Measurements from ENCODE around the gene BABAM2.
A peak's percentile ranks its signal among the peaks of the same experiment; 100 is the strongest.
"Not testable (repeated sequence)": the region's sequence is repeated elsewhere in the genome, so short reads cannot be mapped to it uniquely, and the experiment has no call there.

The BABAM2 gene

GRCh38 chr2:27881815-27882583 is 8.5 kb upstream of the BABAM2 start:
- not testable (repeated sequence) for DNase-seq (ENCODE audit: low spot score)

- DNase-seq (ENCODE audit: low spot score) = not testable (repeated sequence)
Measured at GRCh38 chr2:27882584-27882922, 8.0 kb upstream of the BABAM2 start.

- no peak for DNase-seq (ENCODE audit: low spot score)
Measured at GRCh38 chr2:27884601-27885000, 5.9 kb upstream of the BABAM2 start.

- no peak for DNase-seq (ENCODE audit: low spot score)
Measured at GRCh38 chr2:27885234-27885633, 5.3 kb upstream of the BABAM2 start.

GRCh38 chr2:27885661-27886060 is 4.9 kb upstream of the BABAM2 start:
- no peak for DNase-seq (ENCODE audit: low spot score)

DNA sequence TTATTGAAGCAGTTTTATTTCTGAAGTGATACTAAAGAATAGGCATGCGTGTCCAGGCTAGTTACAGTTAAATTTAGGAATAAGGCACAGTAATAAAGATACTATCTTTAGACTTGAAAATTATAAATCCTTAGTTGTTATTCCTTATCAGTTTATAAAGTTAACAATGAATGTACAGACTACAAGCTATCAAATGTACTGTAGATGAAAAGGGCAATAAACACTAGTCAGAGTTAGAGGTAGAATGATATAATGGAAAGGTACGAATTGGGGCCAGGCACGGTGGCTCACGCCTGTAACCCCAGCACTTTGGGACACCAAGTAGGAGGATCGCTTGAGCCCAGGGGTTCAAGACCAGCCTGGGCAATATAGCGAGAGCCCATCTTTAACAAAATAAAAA is 4.2 kb upstream of the BABAM2 start:
- DNase-seq (ENCODE audit: low spot score) = no peak

- no peak for DNase-seq (ENCODE audit: low spot score)
Measured at GRCh38 chr2:27887111-27887510, 3.4 kb upstream of the BABAM2 start.

GRCh38 chr2:27887830-27888229 is 2.7 kb upstream of the BABAM2 start:
- DNase-seq (ENCODE audit: low spot score) = no peak

DNA sequence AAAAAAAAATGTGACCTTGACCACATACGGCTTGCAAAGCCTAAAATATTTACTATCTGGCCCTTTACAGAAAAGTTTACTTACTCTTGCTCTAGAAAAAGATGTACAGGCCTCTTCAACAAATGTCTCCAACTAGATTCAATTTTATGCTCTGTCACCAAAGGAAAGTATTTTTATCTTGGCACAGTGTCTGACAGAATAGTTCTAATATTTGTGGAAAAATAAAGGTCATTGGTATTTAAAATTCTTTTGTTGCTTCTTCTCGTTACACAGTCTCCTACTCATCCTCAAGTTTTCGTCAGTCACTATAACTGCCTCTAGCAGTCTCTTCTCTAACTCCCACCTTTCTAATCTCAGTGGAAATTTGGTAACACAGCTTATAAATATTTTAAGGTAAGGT is 1.7 kb upstream of the BABAM2 start:
- no peak for DNase-seq (ENCODE audit: low spot score)

DNA sequence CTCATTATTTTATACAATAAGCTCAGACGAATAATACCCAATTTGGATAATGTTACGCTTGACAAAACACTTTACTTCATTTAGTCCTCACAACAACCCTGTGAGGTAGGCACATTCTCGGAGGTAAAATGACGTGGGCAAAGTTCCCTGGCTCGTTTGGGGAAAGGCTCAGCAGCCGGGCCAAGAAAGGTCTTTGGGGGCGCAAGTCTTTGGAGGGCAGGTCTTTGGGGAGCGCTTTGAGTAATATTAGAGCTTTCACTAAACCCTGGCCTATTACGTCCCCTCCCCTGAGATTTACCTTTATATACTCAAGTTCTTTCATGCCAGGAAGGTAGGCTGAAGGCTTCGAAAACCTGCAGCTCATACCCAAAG is 769 bp upstream of the BABAM2 start:
- no peak for DNase-seq (ENCODE audit: low spot score)

DNA sequence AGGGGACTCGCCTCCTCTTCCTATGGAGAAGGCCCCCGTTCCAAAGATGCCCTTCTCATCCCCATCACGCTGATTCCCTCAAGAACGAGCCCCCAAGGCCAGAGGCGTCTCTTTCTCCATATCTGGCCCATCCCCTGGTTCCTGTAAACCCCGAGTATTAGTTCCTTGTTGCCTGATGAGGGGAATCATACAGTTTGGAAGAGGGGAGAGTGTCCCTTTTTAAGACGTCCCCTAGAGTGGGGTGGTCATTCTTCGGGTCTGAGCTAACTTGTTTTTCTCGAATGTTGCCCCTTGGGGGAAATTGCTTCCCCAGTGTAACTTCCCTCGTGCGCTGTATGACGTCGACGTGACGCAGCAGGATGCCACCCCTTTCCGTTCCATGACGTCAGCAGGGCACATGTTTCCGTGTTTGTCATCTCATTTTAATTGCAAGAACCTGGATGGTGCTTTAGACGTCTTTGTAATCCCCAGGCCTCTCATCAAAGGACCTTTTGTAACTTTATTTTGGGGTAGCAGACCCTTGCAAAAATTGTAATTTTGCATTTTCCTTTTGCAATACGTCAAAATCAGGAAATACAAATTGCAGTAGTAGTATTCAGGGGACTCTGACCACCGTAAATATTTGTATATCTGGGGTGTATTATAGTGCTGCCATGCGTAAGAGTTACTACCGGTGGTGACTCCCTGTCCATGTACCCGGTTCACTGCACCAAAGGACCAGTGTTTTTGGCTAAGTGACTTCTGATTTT is 569 bp downstream of the BABAM2 start:
- peak; percentile 76 for DNase-seq (ENCODE audit: low spot score)

- no peak for DNase-seq (ENCODE audit: low spot score)
Measured at GRCh38 chr2:27891673-27892105, 1.2 kb downstream of the BABAM2 start.

DNA sequence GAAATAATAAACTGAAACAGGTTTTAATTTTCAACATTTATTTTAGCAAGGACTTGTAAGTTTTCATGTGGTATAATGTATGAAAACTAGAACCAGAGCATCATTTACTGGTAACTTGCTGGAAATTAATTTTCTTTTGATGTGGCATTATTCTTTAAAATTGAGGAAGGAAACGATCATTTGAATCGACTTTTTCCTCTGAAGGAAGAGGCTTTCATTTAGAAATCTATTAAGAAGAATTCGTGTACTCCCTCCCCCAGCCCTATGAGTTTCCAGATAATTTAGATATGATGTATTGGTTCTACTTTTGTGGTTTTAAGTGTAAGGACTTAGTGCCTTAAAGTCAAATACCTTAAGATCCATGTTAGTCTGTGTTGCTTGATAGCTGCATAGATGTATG is 2.5 kb downstream of the BABAM2 start:
- DNase-seq (ENCODE audit: low spot score) = no peak

- DNase-seq (ENCODE audit: low spot score) = no peak
Measured at GRCh38 chr2:27897717-27898116, 7.2 kb downstream of the BABAM2 start.

DNA sequence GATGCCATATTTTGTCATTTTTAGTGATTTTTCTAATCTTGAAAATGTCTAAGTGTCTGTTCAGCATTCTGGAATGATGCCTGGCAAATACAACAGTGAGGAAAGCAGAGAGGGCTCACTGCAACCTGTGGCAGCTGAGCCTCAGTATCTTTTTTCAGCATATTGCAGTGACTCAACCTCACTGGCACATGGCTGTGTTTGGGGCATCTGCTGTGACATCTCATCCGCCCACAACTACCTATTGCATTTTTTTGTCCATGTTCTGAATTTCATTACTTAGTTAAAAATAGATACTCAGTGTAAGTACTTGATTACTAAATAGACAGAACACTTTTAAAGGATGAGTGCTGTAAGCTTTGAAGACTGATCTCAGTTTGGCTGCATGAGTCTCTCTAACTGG is 10.7 kb downstream of the BABAM2 start:
- DNase-seq (ENCODE audit: low spot score) = no peak

GRCh38 chr2:27902098-27902497 is 11.6 kb downstream of the BABAM2 start:
- DNase-seq (ENCODE audit: low spot score) = no peak

- DNase-seq (ENCODE audit: low spot score) = no peak
Measured at GRCh38 chr2:27903018-27903417, 12.5 kb downstream of the BABAM2 start.

- no peak for DNase-seq (ENCODE audit: low spot score)
Measured at GRCh38 chr2:27903649-27904404, 13.3 kb downstream of the BABAM2 start.

- no peak for DNase-seq (ENCODE audit: low spot score)
Measured at GRCh38 chr2:27904405-27904665, 13.8 kb downstream of the BABAM2 start.

GRCh38 chr2:27906074-27906473 is 15.5 kb downstream of the BABAM2 start:
- no peak for DNase-seq (ENCODE audit: low spot score)

GRCh38 chr2:27907547-27907946 is 17.0 kb downstream of the BABAM2 start:
- DNase-seq (ENCODE audit: low spot score) = no peak

DNA sequence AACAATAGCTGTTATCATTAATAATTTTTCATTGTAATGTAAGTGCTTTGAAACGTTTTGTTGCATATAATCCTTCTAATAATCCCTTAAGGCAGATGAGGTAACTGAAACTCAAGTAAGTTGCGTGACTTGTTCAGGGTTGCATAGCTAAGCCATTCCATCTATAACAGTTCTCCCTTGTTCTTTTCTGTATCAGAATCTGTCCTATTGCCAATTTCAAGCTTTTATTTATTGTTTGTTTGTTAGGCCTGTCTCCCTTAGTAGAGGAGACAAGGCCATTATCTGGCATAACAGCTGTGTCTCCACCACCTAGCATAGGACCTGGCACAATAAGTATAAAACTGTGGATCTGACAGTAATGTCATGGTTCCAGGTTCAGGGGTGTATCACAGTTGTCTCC is 19.4 kb downstream of the BABAM2 start:
- no peak for DNase-seq (ENCODE audit: low spot score)
